SH-SY5Y (cell line): ENCODE data around the gene ATOSA.

ENCODE experiments used
- GATA2 ChIP-seq: IDR thresholded peaks from 2 replicates; pipeline ENCODE4 v1.6.1; 2011; ENCODE audit warnings: mild to moderate bottlenecking, low read depth, low read length
- GATA3 ChIP-seq: IDR thresholded peaks from 2 replicates; pipeline ENCODE4 v1.6.1; 2011; ENCODE audit warnings: low read depth, mild to moderate bottlenecking, low read length, moderate library complexity

GRCh38 chr15:52680761-52681160 is 1.6 kb upstream of the ATOSA start:
- TF ChIP-seq GATA3 (no peak), GATA2 (no peak)
